ENCODE results near the gene NDUFV3.

DNA sequence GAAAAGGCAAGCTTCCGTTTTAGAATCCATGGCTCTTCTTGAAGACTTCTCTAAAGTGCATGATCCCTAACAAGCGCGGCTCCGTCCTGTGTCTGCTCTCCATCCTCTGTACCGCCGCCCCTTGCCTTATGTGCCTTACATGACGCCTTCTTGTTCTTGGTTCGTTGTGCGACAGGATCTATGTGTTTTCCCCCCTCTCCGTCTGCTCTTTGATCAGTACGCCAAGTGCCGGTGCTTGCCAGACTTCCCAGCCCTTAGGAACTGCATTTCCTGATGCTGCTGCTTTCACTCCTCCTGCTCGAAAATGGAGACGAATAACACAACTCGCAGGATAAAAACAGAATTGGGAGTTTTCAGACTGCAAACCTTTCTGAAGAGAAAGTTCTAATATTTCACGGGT is 13.1 kb downstream of the NDUFV3 start:
- TF ChIP-seq, protein P1, sequence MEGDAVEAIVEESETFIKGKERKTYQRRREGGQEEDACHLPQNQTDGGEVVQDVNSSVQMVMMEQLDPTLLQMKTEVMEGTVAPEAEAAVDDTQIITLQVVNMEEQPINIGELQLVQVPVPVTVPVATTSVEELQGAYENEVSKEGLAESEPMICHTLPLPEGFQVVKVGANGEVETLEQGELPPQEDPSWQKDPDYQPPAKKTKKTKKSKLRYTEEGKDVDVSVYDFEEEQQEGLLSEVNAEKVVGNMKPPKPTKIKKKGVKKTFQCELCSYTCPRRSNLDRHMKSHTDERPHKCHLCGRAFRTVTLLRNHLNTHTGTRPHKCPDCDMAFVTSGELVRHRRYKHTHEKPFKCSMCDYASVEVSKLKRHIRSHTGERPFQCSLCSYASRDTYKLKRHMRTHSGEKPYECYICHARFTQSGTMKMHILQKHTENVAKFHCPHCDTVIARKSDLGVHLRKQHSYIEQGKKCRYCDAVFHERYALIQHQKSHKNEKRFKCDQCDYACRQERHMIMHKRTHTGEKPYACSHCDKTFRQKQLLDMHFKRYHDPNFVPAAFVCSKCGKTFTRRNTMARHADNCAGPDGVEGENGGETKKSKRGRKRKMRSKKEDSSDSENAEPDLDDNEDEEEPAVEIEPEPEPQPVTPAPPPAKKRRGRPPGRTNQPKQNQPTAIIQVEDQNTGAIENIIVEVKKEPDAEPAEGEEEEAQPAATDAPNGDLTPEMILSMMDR (IDR thresholded peaks at IDR 0.05): no peak
- TF ChIP-seq POLR2A (IDR thresholded peaks at IDR 0.05) (no peak), POLR2AphosphoS5 (IDR thresholded peaks at IDR 0.05) (no peak)

Data from breast epithelium (tissue), 3 donors.